ENCODE data around the gene ECSCR. TPM values are rescaled to one million over a fixed set of nuclear protein-coding genes. Genes with fewer than 3 reads are reported as not detected.
A peak's percentile ranks its signal among the peaks of the same experiment; 100 is the strongest.

ECSCR gene
- total RNA-seq, 1 donor from 2014 or later, result not detected

DNA sequence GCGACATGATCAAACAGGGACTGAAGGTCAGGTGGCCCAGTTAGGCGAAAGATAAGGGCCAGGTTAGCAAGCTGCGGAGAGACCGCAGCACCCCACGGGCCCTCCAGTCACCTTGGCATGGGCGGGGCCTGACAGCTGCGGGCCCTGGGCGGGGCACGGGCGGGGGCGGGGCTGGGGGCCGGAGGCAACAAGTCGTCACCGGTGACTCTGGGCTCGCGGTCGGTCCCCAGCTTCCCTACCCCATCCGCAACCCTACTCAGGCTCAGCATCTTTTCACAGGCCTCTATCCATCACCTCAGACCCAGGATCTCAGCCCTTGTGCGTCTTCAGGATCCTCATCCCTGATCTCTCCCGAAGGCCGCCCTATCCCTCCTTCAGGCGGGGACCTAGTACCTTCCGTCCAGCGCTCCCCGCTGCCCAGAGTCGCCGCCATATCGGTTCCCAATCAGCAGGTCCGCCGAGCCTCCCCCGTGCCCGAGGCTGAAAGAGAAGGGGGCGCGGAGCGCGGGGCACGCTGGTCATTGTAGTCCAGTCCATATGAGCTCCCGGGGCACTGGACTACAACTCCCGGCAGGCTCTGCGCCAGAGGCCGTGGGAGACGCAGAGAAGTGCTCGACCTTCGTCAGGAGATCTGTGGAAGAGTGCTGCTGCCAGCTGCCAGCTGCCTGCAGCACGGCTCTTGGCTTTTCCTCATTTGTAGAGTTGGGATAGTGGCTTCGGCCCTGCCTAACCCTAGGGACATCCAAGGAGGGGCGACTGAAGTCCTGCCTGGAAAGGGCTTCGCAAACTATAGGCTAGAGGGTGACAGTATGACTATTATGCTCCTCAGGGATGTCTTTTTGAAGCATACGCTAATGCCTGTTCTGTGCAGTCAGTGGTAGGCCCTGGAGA lies 23.3 kb downstream of the ECSCR start, which contains the start of gene DNAJC18:
Gene DNAJC18 (minus strand): TSS at position 513 of the 891 bp plus-strand sequence. CDS start 80 bp downstream, at position 433.
- TF ChIP-seq, protein P1, sequence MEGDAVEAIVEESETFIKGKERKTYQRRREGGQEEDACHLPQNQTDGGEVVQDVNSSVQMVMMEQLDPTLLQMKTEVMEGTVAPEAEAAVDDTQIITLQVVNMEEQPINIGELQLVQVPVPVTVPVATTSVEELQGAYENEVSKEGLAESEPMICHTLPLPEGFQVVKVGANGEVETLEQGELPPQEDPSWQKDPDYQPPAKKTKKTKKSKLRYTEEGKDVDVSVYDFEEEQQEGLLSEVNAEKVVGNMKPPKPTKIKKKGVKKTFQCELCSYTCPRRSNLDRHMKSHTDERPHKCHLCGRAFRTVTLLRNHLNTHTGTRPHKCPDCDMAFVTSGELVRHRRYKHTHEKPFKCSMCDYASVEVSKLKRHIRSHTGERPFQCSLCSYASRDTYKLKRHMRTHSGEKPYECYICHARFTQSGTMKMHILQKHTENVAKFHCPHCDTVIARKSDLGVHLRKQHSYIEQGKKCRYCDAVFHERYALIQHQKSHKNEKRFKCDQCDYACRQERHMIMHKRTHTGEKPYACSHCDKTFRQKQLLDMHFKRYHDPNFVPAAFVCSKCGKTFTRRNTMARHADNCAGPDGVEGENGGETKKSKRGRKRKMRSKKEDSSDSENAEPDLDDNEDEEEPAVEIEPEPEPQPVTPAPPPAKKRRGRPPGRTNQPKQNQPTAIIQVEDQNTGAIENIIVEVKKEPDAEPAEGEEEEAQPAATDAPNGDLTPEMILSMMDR (IDR thresholded peaks at IDR 0.05), result no peak
- ChIA-PET CTCF (interaction anchor here (0.9 to 3.3 kb wide), 8 partner anchors 9 to 326 kb away, joined by 3 to 16 read pairs (median 3); partner anchors contain the start of gene PAIP2), POLR2A (interaction anchor here (0.5 to 1.9 kb wide), 19 partner anchors 10 to 864 kb away, joined by 3 to 16 read pairs (median 4); partner anchors contain the start of genes HSPA9, MATR3 and UBE2D2)
- no peaks in the 10 kb centered on the region for H3K9me3 Mint-ChIP-seq
- DNase-seq, result peak; percentile 87
- H3K27ac Mint-ChIP-seq, result peak within 1 kb of the TSS; percentile 99
- intact Hi-C loops (cut with micrococcal nuclease), result loop anchor here (1.0 to 10.0 kb wide), 8 partner anchors 20 to 736 kb away; partner anchors contain the start of genes CYSTM1, SPATA24 and UBE2D2
- H3K4me3 Mint-ChIP-seq, result peak within 1 kb of the TSS; percentile 99
- peaks cover 7% of the 10 kb centered on the region for H3K36me3 Mint-ChIP-seq (ENCODE audit: low read depth)
- peak; percentile 95 for ATAC-seq (ENCODE audit: low read depth)
- H3K4me1 Mint-ChIP-seq, result peaks cover 12% of the 10 kb centered on the region
- no peaks in the 10 kb centered on the region for H3K27me3 Mint-ChIP-seq

- POLR2A ChIA-PET, result interaction anchor here (0.6 to 1.9 kb wide), 15 partner anchors 14 to 863 kb away, joined by 3 to 16 read pairs (median 4); partner anchors contain the start of genes HSPA9, MATR3 and UBE2D2
- no peaks in the 10 kb centered on the region for H3K9me3 Mint-ChIP-seq
- no peaks in the 10 kb centered on the region for H3K27me3 Mint-ChIP-seq
- H3K4me1 Mint-ChIP-seq, result peaks cover 12% of the 10 kb centered on the region
- no peak for ATAC-seq (ENCODE audit: low read depth)
- TF ChIP-seq, protein P1 (IDR thresholded peaks at IDR 0.05), result no peak
- DNase-seq, result no peak
- peaks cover 7% of the 10 kb centered on the region for H3K36me3 Mint-ChIP-seq (ENCODE audit: low read depth)
- intact Hi-C loops (cut with micrococcal nuclease), result loop anchor here (1.0 to 10.0 kb wide), 8 partner anchors 20 to 736 kb away; partner anchors contain the start of genes CYSTM1, SPATA24 and UBE2D2
- peak overlapping the region; percentile 99 for H3K27ac Mint-ChIP-seq
- H3K4me3 Mint-ChIP-seq, result peak overlapping the region; percentile 99
- CTCF ChIA-PET, result interaction anchor here (0.6 to 3.3 kb wide), 5 partner anchors 15 to 327 kb away, joined by 3 to 16 read pairs (median 3); no protein-coding TSS in a partner anchor
Measured at GRCh38 chr5:139438707-139439012, 23.9 kb downstream of the ECSCR start.

DNA sequence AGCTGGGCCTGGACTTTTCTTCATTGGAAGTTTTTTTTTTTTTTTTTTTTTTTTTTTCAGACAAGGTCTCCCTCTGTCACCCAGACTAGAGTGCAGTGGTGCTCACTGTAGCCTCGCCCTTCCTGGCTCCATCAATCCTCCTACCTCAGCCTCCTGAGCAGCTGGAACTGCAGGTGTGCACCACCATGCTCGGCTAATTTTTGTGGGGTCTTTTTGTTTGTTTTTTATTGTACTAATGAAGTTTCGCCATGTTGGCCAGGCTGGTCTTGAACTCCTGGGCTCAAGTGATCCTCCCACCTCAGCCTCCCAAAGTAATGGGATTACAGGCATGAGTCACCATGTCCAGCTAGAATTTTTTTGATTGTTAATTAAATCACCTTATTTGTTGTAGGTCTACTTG lies 26.9 kb downstream of the ECSCR start:
- DNase-seq (no peak), ATAC-seq (ENCODE audit: low read depth) (no peak)
- no peak overlapping the region for H3K27ac Mint-ChIP-seq
- no peaks in the 10 kb centered on the region for H3K9me3 Mint-ChIP-seq
- TF ChIP-seq, protein P1 (IDR thresholded peaks at IDR 0.05), result no peak
- no peaks in the 10 kb centered on the region for H3K27me3 Mint-ChIP-seq
- peaks cover 12% of the 10 kb centered on the region for H3K4me1 Mint-ChIP-seq
- no peak overlapping the region for H3K4me3 Mint-ChIP-seq
- CTCF ChIA-PET, result interaction anchor here (1.5 kb wide), 1 partner anchor 13 kb away, joined by 7 read pairs; no protein-coding TSS in a partner anchor
- POLR2A ChIA-PET, result no interaction called here
- intact Hi-C loops (cut with micrococcal nuclease), result loop anchor here (10.0 kb wide), 1 partner anchor 739 kb away; the partner anchor contains the start of gene CYSTM1
- peaks cover 10% of the 10 kb centered on the region for H3K36me3 Mint-ChIP-seq (ENCODE audit: low read depth)

DNA sequence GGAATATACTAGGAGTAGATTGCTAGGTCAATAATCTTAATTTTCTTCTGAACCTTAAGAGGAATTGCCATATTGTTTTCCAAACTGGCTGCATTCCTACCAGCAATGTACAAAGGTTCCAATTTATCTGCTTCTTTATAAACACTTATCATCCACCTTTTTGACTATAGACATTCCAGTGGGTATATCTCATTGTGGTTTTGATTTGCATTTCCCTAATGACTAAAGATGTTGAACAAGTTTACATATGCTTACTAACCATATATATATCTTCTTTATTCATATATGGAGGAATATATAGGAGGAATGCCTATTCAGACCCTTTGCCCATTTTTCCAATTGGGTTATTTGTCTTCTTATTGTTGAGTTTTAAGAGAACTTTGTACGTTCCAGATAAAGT lies 30.8 kb downstream of the ECSCR start:
- H3K27ac Mint-ChIP-seq, result no peak overlapping the region
- H3K27me3 Mint-ChIP-seq, result no peaks in the 10 kb centered on the region
- intact Hi-C loops (cut with micrococcal nuclease), result loop anchor here (10.0 kb wide), 1 partner anchor 743 kb away; the partner anchor contains the start of gene CYSTM1
- H3K4me3 Mint-ChIP-seq, result no peak overlapping the region
- ATAC-seq (ENCODE audit: low read depth) (no peak), DNase-seq (no peak)
- POLR2A ChIA-PET, result no interaction called here
- no peaks in the 10 kb centered on the region for H3K4me1 Mint-ChIP-seq
- TF ChIP-seq, protein P1 (IDR thresholded peaks at IDR 0.05), result no peak
- peaks cover 21% of the 10 kb centered on the region for H3K36me3 Mint-ChIP-seq (ENCODE audit: low read depth)
- no peaks in the 10 kb centered on the region for H3K9me3 Mint-ChIP-seq
- CTCF ChIA-PET, result no interaction called here

GRCh38 chr5:139430015-139430414 lies 32.5 kb downstream of the ECSCR start:
- Mint-ChIP-seq H3K4me3 (no peak overlapping the region), H3K27me3 (no peaks in the 10 kb centered on the region), H3K36me3 (ENCODE audit: low read depth) (peaks cover 25% of the 10 kb centered on the region), H3K4me1 (no peaks in the 10 kb centered on the region), H3K27ac (no peak overlapping the region), H3K9me3 (no peaks in the 10 kb centered on the region)
- POLR2A ChIA-PET, result no interaction called here
- intact Hi-C loops (cut with micrococcal nuclease), result loop anchor here (10.0 kb wide), 1 partner anchor 745 kb away; the partner anchor contains the start of gene CYSTM1
- DNase-seq (no peak), ATAC-seq (ENCODE audit: low read depth) (no peak)
- TF ChIP-seq, protein P1 (IDR thresholded peaks at IDR 0.05), result no peak
- CTCF ChIA-PET, result interaction anchor here (1.1 kb wide), 1 partner anchor 10 kb away, joined by 4 read pairs; no protein-coding TSS in a partner anchor
